HG03064 (cell line): ENCODE results near the gene AUTS2.
A peak's percentile ranks its signal among the peaks of the same experiment; 100 is the strongest.

Experiments used
- ATAC-seq: cut with Tn5 transposase; IDR thresholded peaks from one replicate; pipeline ENCODE4 v1.9.1; 2021; ENCODE audit warnings: low read depth; ENCODE audit not compliant: unreplicated experiment

The AUTS2 gene

DNA sequence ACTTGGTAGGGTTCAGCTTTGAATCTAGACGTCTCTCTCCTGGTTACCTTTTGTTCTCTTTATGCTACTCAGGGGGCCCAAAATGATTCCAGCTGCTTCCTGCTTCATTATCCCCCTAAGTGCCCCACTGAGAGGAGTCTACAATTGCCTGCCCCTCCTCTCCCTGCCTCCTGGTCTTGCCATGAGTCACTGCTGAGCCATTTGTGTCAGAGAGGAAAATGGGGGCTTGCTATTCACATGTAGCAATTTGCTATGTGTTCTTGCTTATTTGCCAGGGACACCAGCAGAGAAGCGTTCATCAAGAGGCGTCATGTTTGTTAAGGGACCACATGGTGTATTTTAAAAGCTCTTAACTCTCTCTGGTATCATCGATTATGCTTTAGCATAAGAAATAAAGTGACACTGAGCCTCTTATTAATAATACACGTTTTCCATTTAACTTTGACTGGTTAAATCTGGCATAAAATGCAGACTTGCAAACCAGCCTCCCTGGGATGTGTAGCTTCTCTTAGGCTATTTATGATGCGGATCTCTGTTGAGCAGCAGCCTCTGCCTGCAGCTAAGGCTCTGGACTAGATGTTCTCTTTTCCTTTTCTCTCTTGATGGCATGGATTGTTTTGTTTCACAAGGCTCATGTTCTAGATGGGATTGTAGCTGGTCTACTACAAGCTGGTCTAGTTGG is 239.3 kb downstream of the AUTS2 start:
- no peak for ATAC-seq

DNA sequence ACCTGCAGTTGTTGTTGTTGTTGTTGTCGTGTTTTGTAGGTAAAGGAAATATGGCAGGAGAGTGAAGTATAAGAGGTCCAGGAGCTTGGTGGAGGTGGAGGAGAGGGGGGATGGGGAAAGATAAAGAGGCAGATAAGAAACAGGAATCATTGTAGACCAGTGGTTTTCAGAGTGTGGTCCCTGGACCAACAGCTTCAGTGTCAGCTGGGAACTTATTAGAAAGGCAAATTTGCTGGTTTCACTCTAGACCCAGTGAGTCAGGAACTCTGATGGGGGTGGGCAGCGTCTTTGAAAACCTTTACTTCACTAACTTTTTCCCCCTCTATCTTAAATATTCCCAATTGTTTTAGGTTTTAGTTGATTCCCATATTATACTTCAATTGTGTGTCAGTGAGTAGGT is 241.5 kb downstream of the AUTS2 start:
- peak; percentile 54 for ATAC-seq

DNA sequence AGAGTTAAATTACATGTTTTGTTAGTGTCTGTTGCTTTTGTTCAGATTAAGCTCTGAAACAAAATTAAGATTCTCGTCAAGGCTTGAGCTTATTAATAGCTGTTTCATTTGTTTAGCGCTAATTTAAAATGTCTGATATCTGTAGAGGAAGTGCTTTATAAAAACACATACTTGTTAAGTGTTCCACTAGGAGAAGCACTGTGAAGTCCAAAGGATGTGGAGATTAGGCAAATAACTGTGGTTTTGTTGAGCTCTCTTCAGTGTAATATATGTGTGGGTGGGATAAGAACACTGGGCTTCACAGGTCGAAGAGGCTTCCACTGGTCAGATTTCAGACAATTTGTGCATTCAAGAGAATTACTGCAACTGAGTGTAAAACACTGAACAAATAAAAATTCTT is 242.0 kb downstream of the AUTS2 start:
- no peak for ATAC-seq

- peak; percentile 44 for ATAC-seq
These were observed 245.4 kb downstream of the AUTS2 start for GRCh38 chr7:69843653-69844052.

- no peak for ATAC-seq
These were observed 246.1 kb downstream of the AUTS2 start for GRCh38 chr7:69844264-69844868.

DNA sequence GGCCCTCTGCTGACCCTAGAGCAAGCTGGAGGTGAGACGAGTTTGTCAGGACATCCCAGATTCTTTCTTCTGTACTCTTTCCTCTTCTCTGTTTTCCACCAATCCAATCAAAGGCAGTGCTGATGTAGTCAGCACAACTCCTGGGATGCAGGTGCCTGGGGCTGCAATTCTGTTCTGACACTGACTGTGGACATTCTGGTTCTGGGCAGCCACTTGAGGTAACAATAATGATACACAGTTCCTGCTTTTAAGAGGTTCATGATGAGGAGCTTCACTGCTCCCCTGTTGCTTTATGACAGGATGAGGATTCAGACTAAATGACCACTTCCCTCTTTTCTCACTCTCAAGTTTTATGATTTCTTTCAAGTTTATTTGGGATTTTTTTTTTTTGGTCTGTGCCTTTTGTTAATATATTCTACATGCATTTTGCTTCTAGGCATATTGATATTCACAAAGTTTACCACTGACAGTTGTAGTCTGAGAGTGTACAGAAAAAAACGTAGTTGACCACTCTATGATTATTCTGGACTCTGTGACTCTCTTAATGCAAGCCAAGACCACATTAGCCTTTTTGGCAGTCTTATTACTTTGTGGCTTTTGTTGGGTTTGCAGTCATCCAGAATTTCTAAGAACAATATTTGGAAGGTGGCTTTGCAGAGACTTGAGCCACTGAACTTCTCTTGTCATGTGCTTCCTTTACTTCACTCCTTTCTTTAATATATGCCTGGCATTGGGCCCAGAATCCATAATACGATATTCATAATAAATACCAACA is 247.6 kb downstream of the AUTS2 start:
- ATAC-seq = no peak

DNA sequence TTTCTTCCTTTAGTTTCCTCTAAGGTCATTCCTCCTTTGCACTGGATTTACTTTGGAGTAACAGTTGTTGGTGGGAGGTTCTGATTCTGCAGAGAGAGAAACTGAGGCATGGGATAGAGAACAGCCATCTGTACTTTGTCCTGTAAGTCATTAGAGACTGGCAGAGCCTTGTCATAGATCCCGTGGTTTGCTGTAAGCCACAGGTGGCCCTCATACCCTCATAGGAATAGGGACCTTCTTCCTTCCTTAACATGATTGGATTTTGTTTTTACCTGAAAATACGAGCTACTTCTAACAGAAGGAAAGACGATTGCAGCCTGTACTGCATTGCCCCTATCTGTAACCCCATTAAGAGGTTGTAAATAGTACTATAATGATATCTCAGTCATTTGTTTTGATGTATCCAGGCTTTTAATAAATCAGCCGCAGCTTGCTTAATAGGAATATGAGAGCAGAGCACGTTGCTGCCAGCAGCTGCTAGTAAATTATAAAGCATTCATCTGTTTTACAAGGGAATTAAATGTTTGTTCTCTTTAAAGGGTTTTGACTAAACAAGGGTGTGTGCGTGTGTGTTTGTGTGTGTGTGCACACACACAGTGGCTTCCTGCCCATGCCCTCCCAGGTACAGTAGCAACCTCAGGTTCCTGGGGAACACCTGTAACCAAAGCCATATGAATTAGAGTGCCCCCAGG is 249.8 kb downstream of the AUTS2 start:
- ATAC-seq = no peak

DNA sequence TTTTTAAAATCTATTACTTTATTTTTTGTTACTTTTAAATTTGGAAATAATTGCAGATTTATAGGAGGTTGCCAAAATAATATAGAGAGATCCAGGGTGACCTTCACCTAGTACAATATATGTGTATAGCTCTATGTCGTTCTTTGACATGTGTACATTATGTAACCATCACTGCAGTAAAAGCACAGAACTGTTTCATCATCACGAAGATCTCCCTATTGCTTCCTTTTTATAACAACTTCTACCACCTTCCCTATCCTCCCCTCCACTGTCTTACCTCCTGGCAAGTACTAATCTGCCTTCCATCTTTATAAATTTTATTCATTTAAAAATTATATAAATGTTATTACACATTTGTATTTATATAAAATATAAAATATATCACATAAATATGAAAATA is 251.0 kb downstream of the AUTS2 start:
- no peak for ATAC-seq

DNA sequence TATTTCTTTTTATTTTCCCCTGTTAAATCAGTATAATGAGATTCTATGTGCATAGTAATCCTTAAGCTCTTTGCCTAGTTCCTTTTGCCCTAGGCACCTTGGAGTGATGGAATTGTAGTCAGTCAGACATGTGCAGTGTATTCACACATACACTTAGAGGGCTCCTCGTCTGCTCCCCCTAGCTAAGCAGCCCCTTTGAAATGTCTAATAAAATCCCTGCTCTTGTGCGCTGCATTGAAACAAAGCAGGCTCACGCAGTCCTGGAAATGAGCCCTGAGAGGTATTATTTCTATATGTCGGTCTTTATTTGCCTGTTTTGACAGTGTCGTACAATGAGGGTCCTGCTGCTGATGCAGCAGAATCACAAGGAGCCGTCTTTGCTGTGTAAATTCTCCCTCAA is 258.7 kb downstream of the AUTS2 start:
- no peak for ATAC-seq

DNA sequence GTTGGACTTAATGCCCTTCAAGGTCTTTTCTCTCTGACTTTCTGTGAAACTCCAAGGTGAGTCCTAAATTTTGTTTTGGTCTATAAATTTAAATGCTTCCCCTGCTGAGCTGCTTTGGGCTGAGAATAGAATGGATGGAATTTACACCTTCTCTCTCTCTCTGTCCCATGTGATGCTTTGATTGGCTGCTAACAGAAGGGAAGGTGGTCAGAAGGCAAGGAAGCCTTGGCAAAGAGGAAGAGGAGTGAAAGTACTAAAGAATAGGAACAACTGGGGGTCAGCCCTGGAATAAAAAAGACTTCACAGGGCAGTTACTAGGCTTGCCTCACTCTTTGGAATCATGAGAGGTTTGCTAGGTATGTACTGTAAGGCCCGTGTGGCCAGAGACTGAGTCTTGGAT is 260.2 kb downstream of the AUTS2 start:
- ATAC-seq = no peak

- ATAC-seq = no peak
These were observed 261.1 kb downstream of the AUTS2 start for GRCh38 chr7:69859342-69859741.

DNA sequence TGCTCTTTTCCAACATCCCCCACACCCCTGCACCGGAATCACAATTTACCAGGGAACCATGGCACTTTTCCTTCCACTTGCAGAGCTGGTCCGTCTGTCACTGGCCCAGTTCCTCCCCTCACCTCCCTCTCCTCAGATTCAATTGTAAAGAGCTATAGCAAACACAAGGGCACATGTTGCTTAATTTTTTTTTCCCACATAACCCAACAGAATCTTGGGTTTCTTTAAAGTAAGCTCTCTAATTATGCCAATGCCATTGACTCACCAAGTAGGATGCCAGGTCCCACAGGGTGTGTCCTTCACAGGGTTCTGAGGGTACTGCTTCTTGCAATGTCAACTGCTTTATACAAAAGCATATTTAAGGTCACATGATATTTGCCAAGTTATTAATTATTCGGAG is 262.2 kb downstream of the AUTS2 start:
- no peak for ATAC-seq

GRCh38 chr7:69860941-69861622 is 262.8 kb downstream of the AUTS2 start:
- no peak for ATAC-seq

DNA sequence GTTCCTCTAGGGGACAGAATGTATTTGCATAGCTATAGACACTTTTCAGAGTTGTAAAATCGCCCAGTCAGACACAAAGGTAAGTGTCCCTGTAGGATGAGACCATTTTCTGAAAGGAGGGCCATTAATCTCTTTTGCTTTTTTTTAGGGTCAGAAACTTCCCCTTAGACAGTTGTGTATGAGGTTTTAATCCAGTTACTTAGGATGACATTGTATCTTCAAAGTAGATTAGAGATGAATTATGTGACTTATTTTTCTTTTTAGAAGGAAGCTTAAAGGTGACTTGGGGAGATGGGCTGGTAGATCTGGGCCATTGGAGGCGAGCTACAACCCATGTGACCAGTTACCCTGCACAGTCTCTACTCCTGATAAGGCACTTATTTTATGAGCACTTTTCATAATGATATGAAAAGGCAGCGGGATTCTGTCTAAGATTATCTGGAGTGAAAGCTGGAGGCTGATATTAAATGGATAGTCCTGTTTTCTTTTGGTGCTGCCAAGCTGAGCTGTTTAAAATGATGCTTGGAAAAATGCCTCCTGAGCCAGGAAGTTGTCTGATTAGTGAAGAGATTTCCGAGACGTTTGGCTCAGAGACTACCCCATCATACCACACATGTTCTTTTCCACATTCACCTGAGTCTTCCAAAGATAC is 264.3 kb downstream of the AUTS2 start:
- no peak for ATAC-seq

DNA sequence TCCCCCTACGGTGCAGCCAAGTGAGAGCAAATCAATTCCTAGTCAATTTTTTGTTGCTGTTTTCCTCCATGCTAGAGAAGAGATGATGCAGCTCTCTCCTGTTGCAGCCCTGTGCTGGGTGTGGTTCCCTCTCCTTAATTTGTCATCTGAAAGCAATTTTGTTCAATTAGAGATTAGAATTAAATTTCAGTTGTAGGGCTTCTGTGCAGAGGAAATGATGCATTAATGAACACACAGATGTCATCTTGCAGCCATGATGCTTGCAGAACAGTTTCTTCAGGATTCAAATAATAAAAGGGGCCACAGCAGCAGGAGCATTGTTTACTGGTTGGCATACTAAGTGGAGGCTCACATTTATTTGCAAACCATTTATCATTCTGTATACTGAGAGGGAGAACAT is 266.0 kb downstream of the AUTS2 start:
- ATAC-seq = no peak

DNA sequence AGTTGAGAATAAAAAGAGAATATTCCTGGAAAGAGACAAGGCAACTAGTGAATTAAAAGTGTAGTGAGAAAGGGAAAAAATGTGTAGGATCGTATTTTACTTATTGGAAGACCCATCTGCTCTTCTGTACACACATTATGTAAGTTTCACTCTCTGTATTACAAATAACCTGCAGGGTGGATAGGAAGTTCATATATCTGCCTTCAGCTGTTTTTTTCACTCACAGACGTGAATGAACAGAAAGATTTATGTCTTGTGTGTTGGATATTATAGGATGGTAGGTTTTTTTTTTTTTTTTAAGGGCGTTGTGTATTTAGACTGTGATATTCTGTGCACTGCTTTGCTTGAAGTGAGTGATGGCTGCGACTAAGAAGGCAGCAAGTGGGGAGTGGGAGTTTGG is 266.5 kb downstream of the AUTS2 start:
- ATAC-seq = peak; percentile 83

DNA sequence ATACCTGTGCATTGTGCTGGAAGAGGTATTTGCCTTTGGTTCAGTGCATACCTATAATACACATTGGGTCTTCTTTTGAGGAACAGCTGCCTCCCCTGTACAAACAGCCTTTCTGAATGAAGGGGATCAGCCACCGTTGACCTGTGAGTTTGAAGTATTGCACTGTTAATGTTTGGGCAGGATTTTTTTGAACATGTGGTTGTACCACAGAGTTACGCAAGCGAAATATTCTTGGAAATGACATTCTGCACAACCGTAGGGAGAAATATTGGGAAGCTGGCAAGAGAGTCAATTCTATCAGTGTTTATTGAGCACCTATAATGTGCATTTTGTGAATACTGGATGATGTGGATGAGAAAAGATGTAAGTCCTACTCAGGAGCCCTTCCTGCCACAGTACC is 270.6 kb downstream of the AUTS2 start:
- no peak for ATAC-seq

- ATAC-seq = no peak
These were observed 273.1 kb downstream of the AUTS2 start for GRCh38 chr7:69871213-69871885.

- no peak for ATAC-seq
These were observed 273.8 kb downstream of the AUTS2 start for GRCh38 chr7:69871886-69872569.
